ENCODE results near the gene UGT1A6.
"Not testable (repeated sequence)": the region's sequence is repeated elsewhere in the genome, so short reads cannot be mapped to it uniquely, and the experiment has no call there.

Gene UGT1A6

DNA sequence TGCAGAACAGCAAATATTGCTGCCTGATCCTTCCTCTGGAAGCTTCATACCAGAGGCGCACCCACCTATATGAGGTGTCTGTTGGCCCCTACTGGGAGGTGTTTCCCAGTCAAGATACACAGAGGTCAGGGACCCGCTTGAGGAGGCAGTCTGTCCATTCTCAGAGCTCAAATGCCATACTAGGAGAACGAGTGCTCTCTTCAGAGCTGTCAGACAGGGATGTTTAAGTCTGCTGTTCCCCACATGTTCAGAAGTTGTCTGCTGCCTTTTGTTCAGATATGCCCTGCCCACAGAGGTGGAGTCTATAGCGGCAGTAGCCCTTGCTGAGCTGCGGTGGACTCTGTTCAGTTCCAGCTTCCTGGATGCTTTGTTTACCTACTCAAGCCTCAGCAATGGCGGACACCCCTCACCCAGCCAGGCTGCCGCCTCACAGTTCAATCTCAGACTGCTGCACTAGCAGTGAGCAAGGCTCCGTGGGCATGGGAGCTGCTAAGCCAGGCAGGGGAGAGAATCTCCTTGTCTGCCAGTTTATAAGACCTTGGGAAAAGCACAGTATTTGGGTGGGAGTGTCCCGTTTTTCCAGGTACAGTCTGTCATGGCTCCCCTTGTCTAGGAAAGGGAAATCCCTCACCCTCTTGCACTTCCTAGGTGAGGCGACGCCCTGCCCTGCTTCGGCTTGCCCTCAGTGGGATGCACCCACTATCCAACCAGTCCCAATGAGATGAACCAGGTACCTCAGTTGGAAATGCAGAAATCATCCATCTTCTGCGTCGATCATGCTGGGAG, 44.4 kb downstream of the UGT1A6 start:
- DNase-seq: not testable (repeated sequence)

DNA sequence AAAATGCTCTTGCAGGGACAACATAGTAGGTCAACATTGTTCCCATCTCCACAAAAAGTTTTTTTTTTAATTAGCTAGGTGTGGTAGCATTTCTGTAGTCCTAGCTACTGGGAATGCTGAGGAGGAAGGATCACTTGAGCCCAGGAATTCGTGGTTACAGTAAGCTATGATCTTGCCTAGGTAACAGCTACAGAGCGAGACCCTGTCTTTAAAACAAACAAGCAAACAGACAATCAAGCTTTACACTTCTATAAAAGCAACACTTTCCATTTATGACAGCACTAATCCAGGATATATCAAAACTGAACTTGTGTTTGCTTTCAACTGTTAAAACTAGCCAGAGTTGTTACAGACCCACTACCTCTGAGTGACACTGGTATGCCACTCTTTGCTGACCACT, 48.2 kb downstream of the UGT1A6 start:
- DNase-seq: no peak

DNA sequence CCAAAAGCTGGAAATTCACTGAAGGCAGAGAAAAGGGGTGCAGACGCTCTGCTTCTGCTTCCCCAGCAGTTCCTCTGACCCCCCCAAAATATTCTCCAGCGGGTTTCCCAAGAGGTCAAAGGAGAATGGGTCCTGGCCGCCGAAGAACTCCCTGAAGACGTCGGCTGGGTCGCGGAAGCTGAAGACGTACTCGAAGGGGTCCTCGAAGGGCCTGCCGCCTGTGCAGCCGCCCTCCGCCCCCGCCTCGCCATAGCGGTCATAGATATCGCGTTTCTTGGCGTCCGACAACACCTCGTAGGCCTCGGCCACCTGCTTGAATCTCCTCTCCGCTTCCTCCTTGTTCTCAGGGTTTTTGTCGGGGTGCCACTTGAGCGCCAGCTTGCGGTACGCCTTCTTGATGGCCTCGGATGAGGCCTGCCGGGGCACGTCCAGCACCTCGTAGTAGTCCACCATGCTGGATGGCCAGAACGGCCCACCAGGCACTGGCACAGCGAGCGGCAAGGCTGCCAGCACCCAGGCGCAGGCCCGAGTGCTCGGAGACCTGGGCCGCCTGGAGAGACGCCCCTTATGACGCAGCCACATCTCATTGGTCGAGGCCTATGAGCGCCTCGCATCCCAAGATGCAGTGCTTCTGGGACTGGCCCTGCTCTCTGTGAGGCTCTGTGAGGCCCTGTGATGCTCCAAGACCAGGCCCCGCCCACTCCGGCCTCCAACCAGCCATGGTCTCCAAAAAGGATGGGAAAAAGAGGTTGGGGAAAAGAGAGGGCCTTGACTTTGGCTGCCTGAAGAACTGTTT, 51.0 kb downstream of the UGT1A6 start:
- no peak for DNase-seq

DNA sequence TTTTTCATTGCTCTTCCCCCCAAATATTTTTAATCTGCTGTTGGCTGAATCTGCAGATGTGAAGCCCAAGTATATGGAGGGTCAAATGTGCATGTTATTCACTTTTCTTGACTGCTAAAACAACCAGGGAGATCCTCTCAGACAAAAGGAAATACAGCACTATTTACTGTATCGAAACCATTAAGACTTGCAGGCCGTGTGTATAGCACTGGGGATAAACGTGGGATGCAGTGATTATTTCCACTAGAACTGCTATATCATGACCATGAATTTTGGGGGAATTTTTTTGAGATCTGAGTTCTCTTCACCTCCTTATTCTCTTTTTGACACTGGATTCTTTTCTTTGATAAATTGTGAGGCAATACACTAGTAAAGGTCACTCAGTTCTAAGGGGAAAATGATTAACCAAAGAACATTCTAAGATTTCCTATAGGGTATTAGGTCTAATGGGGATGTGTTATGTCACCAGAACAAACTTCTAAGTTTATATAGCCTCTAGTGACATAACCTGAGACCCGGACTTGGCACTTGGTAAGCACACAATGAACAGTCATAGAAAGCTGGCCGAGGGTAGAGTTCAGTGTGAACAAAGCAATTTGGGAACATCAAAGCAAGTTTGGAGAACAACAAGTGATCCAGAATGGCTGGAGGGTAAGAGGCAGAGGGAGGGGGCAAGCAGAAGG, 52.5 kb downstream of the UGT1A6 start:
- DNase-seq: no peak

DNA sequence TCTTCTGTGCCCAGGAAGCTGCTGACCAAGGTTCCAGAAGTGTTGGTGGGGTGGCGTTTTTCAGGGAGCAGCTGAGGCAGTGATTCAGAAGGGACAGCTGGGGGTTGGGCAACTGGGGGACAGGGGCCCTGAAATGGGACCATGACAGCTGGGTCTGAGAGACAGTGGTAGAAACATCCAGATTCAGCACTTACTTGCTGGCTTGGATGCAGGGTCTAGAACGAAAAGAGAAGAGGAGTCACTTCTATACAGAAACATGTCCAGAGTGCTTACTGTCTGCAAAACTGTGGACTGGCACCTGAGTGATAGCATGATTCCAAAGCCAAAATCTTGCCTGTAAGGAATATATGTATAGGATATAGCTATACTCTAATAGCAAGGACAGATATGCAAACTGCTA, 53.1 kb downstream of the UGT1A6 start:
- DNase-seq: not testable (repeated sequence)

DNA sequence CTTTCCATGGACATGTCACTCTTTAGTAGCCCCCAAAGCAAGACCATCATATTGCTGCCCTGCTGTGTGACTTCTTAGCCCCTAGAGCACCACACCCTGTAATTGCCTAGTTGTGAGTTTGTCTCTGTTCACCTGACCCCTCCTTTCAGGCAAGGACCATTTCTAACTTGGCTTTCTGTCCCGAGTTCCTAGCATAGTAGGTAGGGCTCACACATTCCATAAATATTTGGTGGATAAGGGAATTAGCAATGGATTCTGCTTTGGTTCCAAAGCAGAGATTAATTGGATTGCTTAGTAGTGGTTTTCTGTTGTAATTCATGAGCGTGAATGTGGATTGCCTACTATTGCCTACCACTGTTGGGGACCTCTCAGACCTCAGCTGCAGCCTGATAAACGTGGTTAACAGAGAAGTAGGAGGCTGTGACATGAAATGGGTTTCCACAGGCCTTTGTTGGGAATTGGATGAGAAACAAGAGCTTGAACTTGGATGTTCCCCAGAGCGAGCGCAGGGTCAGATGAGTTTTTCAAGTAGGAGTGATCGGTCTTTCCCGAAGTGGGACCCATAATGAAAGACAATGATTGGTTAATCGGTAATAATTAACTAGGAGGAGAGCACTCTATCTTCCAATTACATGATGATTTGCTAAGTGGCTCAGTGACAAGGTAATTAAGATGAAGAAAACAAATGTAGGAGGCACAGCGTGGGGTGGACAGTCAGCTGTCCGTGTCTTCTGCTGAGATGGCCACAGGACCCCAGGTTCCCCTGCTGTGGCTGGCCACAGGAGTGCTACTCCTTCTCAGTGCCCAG, 54.0 kb downstream of the UGT1A6 start:
- no peak for DNase-seq

DNA sequence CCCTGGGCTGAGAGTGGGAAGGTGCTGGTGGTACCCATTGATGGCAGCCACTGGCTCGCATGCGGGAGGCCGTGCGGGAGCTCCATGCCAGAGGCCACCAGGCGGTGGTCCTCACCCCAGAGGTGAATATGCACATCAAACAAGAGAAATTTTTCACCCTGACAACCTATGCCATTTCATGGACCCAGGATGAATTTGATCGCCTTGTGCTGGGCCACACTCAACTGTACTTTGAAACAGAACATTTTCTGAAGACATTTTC, 54.5 kb downstream of the UGT1A6 start:
- no peak for DNase-seq

DNA sequence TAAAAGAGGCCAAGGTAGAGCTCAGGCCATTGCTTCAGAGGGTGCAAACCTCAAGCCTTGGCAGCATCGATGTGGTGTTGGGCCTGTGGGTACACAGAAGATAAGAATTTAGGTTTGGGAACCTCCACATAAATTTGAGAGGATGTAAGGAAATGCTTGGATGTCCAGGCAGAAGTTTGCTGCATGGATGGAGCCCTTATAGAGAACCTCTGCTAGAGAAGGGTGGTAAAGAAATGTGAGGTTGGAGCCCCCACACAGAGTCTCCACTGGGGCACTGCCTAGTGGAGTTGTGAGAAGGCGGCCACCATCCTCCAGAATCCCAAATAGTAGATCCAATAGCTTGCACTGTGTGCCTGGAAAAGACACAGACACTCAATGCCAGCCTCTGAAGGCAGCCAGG, 58.0 kb downstream of the UGT1A6 start:
- not testable (repeated sequence) for DNase-seq

DNA sequence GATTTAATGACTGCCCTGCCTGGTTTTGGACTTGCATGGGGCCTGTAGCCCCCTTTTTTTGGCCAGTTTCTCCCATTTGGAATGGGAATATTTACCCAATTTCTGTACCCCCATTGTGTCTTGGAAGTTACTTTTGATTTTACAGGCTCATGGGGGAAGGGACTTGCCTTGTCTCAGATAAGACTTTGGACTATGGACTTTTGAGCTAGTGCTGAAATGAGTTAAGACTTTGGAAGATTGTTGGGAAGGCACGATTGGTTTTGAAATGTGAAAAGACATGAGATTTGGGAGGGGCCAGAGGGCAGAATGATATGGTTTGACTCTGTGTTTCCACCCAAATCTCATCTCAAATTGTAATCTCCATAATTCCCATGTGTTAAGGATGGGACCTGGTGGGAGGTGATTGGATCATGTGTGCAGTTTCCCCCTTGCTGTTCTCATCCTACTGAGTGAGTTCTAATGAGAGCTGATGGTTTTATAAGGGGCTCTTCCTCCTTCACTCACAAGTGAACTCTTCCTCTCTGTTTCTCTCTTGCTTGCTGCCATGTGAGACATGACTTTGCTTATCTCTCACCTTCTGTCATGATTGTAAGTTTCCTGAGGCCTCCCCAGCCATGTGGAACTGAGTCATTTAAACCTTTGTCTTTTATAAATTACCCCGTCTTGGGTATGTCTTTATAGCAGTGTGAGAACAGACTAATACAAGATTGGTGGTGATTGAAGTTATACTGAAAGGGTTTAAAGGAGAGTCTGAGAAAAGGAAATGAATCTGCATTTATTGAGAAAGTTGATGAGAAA, 58.7 kb downstream of the UGT1A6 start:
- not testable (repeated sequence) for DNase-seq

DNA sequence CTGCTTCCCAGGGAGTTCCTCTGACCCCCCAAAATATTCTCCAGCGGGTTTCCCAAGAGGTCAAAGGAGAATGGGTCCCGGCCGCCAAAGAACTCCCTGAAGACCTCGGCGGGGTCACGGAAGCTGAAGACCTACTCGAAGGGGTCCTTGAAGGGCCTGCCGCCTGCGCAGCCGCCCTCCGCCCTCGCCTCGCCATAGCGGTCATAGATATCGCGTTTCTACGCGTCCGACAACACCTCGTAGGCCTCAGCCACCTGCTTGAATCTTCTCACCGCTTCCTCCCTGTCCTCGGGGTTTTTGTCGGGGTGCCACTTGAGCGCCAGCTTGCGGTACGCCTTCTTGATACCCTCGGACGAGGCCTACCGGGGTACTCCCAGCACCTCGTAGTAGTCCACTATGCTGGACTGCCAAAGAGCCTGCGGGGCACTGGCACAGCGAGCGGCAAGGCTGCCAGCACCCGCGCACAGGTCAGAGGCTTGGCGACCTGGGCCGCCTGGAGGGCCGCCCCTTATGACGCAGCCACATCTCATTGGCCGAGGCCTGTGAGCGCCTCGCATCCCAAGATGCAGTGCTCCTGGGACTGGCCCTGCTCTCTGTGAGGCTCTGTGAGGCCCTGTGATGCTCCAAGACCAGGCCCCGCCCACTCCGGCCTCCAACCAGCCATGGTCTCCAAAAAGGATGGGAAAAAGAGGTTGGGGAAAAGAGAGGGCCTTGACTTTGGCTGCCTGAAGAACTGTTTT, 62.4 kb downstream of the UGT1A6 start:
- no peak for DNase-seq

DNA sequence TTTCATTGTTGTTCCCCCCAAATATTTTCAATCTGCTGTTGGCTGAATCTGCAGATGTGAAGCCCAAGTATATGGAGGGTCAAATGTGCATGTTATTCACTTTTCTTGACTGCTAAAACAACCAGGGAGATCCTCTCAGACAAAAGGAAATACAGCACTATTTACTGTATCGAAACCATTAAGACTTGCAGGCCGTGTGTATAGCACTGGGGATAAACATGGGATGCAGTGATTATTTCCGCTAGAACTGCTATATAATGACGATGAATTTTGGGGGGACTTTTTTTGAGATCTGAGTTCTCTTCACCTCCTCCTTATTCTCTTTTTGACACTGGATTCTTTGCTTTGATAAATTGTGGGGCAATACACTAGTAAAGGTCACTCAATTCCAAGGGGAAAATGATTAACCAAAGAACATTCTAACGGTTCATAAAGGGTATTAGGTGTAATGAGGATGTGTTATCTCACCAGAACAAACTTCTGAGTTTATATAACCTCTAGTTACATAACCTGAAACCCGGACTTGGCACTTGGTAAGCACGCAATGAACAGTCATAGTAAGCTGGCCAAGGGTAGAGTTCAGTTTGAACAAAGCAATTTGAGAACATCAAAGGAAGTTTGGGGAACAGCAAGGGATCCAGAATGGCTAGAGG, 63.9 kb downstream of the UGT1A6 start:
- DNase-seq: no peak

DNA sequence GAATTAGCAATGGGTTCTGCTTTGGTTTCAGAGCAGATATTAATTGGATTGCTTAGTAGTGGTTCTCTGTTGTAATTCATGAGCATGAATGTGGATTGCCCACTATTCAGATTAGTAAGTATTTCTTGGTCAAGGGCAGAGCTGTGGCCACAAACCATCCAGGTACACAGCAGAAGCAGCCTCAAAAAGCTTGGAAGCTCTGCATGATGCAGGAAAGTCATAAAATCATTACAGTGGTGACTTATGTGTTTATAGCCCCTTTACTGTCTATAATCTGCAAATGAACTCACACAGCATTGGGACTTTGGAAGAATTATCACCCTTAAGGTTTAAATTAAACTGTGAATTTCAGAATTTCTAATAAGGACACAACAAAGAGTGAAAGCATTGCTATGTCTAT, 65.5 kb downstream of the UGT1A6 start:
- DNase-seq: no peak

DNA sequence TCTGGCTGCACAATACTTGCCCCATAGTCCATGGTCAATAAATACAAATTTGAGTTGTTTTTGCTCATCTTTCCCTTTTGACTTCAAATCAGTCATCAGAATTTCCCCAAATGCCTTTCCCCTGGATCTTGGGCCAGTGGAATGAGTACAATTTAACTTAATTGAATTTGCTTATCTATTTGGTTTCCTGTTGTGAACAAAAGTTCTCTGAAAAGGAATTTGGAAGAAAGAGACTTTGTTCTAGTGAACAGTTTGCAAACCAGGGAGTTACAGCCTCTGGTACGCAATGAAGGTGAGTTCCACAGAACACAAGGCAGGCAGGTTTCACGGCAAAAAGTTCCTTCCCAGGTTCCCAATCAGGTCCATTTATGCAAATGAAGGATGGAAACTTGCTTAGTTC, 66.2 kb downstream of the UGT1A6 start:
- no peak for DNase-seq

DNA sequence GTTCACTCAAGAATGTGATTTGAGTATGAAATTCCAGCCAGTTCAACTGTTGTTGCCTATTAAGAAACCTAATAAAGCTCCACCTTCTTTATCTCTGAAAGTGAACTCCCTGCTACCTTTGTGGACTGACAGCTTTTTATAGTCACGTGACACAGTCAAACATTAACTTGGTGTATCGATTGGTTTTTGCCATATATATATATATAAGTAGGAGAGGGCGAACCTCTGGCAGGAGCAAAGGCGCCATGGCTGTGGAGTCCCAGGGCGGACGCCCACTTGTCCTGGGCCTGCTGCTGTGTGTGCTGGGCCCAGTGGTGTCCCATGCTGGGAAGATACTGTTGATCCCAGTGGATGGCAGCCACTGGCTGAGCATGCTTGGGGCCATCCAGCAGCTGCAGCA, 67.4 kb downstream of the UGT1A6 start, which contains the start of gene UGT1A1:
UGT1A1 (plus strand) TSS at position 228 of the 400 bp plus-strand sequence; CDS start at position 246, 18 bp downstream.
- no peak for DNase-seq

DNA sequence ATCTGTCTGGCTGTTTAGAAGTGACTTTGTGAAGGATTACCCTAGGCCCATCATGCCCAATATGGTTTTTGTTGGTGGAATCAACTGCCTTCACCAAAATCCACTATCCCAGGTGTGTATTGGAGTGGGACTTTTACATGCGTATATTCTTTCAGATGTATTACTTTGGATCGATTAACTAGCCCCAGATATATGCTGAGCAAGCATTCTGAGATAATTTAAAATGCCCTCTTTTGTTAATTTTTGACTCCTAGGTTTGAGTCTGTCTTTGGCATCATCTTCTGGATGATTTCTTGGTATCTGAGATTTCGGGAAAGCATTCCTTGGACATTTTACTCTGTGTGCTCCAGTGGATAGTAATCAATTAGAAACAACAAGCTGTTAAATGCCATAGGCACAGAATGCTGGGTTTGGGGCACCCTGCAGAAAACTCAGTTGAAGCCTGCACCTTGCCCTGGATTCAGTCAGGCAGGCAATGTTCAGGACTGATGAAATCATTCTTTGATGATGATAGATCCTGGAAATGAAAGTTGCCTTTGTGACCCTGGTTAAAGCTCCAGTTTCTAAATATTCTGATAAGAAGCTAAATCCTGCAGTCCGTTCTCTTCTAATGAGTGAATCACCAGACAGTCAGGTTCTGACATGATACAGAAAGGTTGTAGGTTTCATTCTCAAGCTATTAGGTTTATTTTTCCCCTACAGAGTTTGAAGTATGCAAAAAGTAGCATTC, 68.5 kb downstream of the UGT1A6 start:
- DNase-seq: no peak

DNA sequence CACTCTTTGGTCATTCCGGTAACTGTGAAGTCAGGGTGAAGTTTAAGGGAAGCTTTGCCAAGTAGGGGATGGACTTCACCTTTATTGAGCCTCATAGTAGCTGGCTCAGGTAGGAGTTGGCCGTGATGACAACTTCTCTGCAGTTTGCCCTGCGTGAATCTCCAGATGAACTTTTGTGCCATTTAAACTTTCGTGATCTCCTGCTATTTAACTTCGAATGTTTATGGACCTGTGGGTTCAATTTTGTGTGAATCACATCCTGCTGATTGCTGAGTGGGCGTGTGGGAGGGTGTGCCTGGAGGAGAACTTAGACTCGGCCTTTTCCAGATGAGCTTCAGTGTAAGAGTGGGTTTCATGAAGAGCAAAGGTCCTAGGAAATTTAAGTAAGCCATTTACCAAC, 71.6 kb downstream of the UGT1A6 start:
- DNase-seq: no peak

DNA sequence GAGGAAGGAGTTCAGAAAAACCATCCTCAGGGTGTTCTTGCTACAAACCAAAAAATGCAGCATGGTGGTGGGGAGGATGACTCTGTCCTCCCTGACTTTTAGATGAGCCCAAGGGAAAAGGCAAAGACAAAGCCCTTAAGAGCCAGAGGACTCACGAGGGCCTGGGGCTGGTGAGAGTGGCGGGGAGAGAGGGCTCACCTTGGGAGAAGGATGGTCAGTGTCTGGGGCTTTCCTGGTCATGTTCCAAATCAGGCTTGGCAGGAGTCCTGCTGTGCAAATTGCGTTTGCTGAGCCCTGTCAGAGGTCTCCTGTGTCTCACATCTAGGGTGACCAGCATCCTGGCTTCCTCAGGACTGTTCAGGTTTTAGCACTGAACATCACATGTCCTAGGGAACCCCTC, 72.1 kb downstream of the UGT1A6 start:
- no peak for DNase-seq

DNA sequence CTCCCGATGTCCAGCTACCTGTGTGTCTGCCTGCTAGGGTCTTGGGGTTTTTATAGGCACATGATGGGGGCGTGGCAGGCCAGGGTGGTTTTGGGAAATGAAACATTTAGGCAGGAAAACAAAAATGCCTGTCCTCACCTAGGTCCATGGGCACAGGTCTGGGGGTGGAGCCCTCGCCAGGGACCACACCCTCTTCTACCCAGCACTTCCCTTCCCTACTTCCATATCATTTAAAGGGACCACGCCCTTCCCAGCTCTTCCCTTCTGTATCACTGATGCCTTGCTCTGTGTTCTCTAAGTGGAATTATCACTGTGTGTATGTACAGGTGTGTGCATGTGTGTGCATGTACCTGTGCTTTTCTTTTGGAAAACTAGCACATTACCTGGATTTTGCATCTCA, 73.7 kb downstream of the UGT1A6 start:
- no peak for DNase-seq

DNA sequence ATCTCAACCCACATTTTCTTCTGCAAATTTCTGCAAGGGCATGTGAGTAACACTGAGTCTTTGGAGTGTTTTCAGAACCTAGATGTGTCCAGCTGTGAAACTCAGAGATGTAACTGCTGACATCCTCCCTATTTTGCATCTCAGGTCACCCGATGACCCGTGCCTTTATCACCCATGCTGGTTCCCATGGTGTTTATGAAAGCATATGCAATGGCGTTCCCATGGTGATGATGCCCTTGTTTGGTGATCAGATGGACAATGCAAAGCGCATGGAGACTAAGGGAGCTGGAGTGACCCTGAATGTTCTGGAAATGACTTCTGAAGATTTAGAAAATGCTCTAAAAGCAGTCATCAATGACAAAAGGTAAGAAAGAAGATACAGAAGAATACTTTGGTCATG, 75.4 kb downstream of the UGT1A6 start:
- DNase-seq: no peak

DNA sequence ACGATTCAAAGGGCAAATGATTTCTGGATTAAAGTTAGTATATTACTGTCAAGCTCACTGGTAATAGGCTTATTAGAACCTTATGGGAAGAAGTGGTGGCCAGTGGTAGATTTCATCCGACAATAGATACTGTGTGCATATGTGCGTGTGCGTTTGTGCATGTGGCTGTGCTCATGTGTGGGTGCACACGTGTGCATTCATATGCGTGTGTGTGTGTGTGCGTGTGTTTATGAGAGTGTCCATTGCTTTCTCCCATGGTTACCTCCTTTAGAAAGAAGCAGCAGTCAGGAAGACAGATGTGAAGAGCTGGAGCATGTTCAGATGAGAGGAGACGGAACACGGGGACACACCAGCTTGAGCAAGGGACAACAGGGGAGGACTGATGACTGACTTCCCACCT, 76.6 kb downstream of the UGT1A6 start:
- no peak for DNase-seq
